Medulla oblongata (tissue), 1 donor: Measurements from ENCODE around the gene ERGIC1.
A peak's percentile ranks its signal among the peaks of the same experiment; 100 is the strongest.

Source experiments
- DNase-seq: peaks from one replicate; pipeline ENCODE4 v3.0.0-alpha.2; 2015; ENCODE audit errors: extremely low spot score

The ERGIC1 gene

GRCh38 chr5:172828911-172829431, 5.1 kb upstream of the ERGIC1 start:
- no peak for DNase-seq

- no peak for DNase-seq
Measured at GRCh38 chr5:172830275-172830799, 3.7 kb upstream of the ERGIC1 start.

GRCh38 chr5:172830876-172831662, 3.0 kb upstream of the ERGIC1 start:
- no peak for DNase-seq

- no peak for DNase-seq
Measured at GRCh38 chr5:172832383-172833315, 1.4 kb upstream of the ERGIC1 start.

- no peak for DNase-seq
Measured at GRCh38 chr5:172833372-172833685, 722 bp upstream of the ERGIC1 start.

GRCh38 chr5:172834415-172835289, 601 bp downstream of the ERGIC1 start:
- DNase-seq: peak; percentile 52

- no peak for DNase-seq
Measured at GRCh38 chr5:172835290-172835993, 1.4 kb downstream of the ERGIC1 start.

GRCh38 chr5:172835994-172836356, 1.9 kb downstream of the ERGIC1 start:
- DNase-seq: no peak

- DNase-seq: peak; percentile 60
Measured at GRCh38 chr5:172837640-172838039, 3.6 kb downstream of the ERGIC1 start.

- DNase-seq: no peak
Measured at GRCh38 chr5:172838151-172838875, 4.3 kb downstream of the ERGIC1 start.

- no peak for DNase-seq
Measured at GRCh38 chr5:172839669-172840431, 5.8 kb downstream of the ERGIC1 start.

- DNase-seq: no peak
Measured at GRCh38 chr5:172840432-172841154, 6.5 kb downstream of the ERGIC1 start.

GRCh38 chr5:172841256-172841655, 7.2 kb downstream of the ERGIC1 start:
- no peak for DNase-seq

GRCh38 chr5:172843825-172844576, 9.9 kb downstream of the ERGIC1 start:
- DNase-seq: no peak

GRCh38 chr5:172844577-172844838, 10.5 kb downstream of the ERGIC1 start:
- no peak for DNase-seq

GRCh38 chr5:172845154-172845553, 11.1 kb downstream of the ERGIC1 start:
- DNase-seq: no peak

- no peak for DNase-seq
Measured at GRCh38 chr5:172845576-172845975, 11.5 kb downstream of the ERGIC1 start.

GRCh38 chr5:172846249-172846648, 12.2 kb downstream of the ERGIC1 start:
- DNase-seq: no peak
